Astrocyte of the spinal cord (primary cell): Measurements from ENCODE around the gene CPT1C.

Experiments
- DNase-seq: peaks from one replicate; pipeline ENCODE4 v3.0.0; 2011; ENCODE audit warnings: low read depth, low spot score
- H3K4me3 ChIP-seq: 2 replicates; pipeline ENCODE4 v1.5.1; 2011; ENCODE audit warnings: low read depth, mild to moderate bottlenecking, low read length, moderate library complexity
- in situ Hi-C: cut with HindIII; loops from 2 replicates; pipeline ENCODE4 v1.10.0; 2017; ENCODE audit warnings: low sequenced_read_pairs
- TF ChIP-seq, protein P1 (sequence below): IDR thresholded peaks from 2 replicates; pipeline ENCODE4 v1.5.1; 2012; ENCODE audit warnings: low read depth, mild to moderate bottlenecking, low read length, inconsistent platforms

Gene CPT1C

GRCh38 chr19:49749771-49750170 is 58.9 kb downstream of the CPT1C start:
- no peak overlapping the region for H3K4me3 ChIP-seq
- TF ChIP-seq, protein P1, sequence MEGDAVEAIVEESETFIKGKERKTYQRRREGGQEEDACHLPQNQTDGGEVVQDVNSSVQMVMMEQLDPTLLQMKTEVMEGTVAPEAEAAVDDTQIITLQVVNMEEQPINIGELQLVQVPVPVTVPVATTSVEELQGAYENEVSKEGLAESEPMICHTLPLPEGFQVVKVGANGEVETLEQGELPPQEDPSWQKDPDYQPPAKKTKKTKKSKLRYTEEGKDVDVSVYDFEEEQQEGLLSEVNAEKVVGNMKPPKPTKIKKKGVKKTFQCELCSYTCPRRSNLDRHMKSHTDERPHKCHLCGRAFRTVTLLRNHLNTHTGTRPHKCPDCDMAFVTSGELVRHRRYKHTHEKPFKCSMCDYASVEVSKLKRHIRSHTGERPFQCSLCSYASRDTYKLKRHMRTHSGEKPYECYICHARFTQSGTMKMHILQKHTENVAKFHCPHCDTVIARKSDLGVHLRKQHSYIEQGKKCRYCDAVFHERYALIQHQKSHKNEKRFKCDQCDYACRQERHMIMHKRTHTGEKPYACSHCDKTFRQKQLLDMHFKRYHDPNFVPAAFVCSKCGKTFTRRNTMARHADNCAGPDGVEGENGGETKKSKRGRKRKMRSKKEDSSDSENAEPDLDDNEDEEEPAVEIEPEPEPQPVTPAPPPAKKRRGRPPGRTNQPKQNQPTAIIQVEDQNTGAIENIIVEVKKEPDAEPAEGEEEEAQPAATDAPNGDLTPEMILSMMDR: no peak
- DNase-seq: peak; percentile 48
- in situ Hi-C loops: no loop called here

GRCh38 chr19:49752701-49753100 is 61.8 kb downstream of the CPT1C start:
- H3K4me3 ChIP-seq: no peak overlapping the region
- TF ChIP-seq, protein P1: no peak
- in situ Hi-C loops: no loop called here
- DNase-seq: no peak

- DNase-seq: no peak
- in situ Hi-C loops: no loop called here
- TF ChIP-seq, protein P1: no peak
- H3K4me3 ChIP-seq: no peak overlapping the region
Measured at GRCh38 chr19:49755956-49756355, 65.0 kb downstream of the CPT1C start.

- DNase-seq: peak; percentile 79
- no peak overlapping the region for H3K4me3 ChIP-seq
- TF ChIP-seq, protein P1: no peak
- in situ Hi-C loops: no loop called here
Measured at GRCh38 chr19:49758292-49758691, 67.4 kb downstream of the CPT1C start.

DNA sequence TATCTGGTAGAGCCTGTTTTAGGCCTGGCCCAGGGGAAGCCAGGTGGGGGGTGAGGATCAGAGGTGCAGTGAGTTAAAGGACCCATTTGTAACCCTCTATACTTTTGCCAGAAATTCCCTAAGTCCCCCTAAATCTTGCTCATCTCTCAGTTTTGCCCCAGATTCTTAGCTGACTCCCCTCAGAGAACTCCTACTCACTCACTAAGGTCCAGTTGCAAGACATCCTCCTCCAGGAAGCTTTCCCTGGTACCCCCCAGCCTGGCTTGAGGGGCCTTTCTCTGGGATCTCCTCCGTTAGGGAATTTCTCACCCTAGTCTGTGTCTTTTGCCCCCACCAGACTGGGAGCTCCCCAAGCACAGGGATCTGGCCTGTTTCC is 70.3 kb downstream of the CPT1C start:
- H3K4me3 ChIP-seq: no peak overlapping the region
- no peak for DNase-seq
- in situ Hi-C loops: no loop called here
- TF ChIP-seq, protein P1: no peak

GRCh38 chr19:49761625-49762311 is 70.9 kb downstream of the CPT1C start:
- in situ Hi-C loops: no loop called here
- DNase-seq: peak; percentile 54
- H3K4me3 ChIP-seq: no peak overlapping the region
- TF ChIP-seq, protein P1: peak; percentile 30

GRCh38 chr19:49763230-49763629 is 72.3 kb downstream of the CPT1C start, which contains the start of gene TSKS:
Gene TSKS (minus strand): TSS chr19:49763306. CDS start chr19:49763247, 59 bp downstream.
- no peak within 1 kb of the TSS for H3K4me3 ChIP-seq
- no peak for DNase-seq
- TF ChIP-seq, protein P1: no peak
- in situ Hi-C loops: no loop called here
